ENCODE results near the gene WDR45B. TPM values are rescaled to one million over a fixed set of nuclear protein-coding genes. Genes with fewer than 3 reads are reported as not detected.

Gene WDR45B
- total RNA-seq, 1 experiment from 2014 or later, result 131 TPM

DNA sequence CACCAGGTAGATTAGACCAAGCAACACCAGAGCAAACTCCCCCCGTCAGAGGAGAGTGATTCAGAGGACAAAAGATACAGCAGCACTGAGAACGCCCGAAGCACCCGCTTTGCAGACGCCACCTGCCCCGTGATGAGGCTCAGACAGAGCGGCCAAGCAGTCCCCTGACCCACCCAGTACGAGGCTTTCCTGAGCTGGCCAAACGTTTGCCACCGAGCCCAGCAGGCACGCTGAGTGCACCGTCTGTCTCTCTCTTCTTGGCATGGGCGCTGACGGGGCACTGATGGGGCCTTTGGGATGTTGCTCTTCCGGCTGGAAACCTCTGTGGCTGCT, 19.4 kb upstream of the WDR45B start:
- no peaks in the 10 kb centered on the region for H3K36me3 ChIP-seq (replicated peaks; ENCODE audit: control insufficient read depth, insufficient read depth, low read length)
- no peak overlapping the region for H3K4me3 ChIP-seq (ENCODE audit: insufficient read depth, low read depth, low read length)
- H3K27me3 ChIP-seq (ENCODE audit: control insufficient read depth, insufficient read depth, low read length), result no peaks in the 10 kb centered on the region; the same call in 1 of the 2 replicates
- no peak for DNase-seq

DNA sequence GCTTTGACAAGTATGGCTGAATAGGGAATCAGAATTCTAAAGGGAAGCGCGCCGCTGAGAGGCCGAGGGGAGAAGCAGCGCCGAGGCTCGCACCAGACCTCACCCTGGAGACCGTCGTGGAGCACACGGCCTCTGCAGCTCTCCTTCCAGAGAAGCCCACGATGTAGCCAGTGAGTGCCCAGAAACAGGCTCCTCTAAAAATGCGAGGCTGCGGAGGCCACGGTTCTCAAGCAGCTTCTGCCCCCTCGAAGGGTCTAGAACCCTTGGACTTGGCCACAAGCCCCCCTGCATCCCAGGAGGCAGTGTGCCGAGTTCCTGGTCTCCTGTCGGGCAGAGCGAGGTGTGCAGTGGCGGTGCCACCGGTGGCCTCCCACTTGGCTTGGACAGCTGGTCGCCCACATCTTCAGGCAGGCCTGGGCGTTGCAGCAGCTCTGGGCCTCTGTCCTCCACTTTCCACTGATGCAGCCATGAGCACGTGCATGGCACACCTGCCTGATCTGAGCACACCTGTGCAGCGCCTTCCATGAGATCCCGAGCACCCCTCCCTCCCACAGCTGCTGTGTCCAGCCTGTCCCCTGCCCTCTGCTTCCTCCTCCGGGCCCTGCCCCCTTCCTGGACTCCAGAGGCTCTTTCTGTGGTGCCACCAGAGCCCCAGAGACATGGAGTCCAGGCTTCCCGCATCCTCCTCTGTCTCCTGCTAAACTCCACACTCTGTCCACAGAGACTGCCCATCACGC, 18.9 kb upstream of the WDR45B start:
- H3K4me3 ChIP-seq (ENCODE audit: insufficient read depth, low read depth, low read length), result no peak overlapping the region
- DNase-seq, result no peak
- H3K36me3 ChIP-seq (replicated peaks; ENCODE audit: control insufficient read depth, insufficient read depth, low read length), result no peaks in the 10 kb centered on the region
- no peaks in the 10 kb centered on the region; the same call in 1 of the 2 replicates for H3K27me3 ChIP-seq (ENCODE audit: control insufficient read depth, insufficient read depth, low read length)

DNA sequence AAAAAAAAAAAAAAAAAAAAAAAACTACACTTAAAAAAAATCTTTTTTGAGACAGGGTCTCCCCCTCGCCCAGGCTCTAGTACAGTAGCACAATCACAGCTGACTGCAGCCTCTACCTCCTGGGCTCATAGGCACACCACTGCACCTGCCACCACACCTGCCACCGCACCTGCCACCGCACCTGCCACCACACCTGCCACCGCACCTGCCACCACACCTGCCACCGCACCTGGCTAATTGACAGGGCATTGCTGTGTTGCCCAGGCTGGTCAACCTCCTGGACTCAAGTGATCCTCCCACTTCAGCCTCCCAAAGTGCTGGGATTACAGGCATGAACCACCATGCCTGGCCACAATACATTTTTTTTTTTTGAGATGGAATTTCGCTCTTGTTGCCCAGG, 17.6 kb upstream of the WDR45B start:
- no peak for DNase-seq
- no peaks in the 10 kb centered on the region for H3K36me3 ChIP-seq (replicated peaks; ENCODE audit: control insufficient read depth, insufficient read depth, low read length)
- H3K4me3 ChIP-seq (ENCODE audit: insufficient read depth, low read depth, low read length), result no peak overlapping the region
- no peaks in the 10 kb centered on the region; the same call in 1 of the 2 replicates for H3K27me3 ChIP-seq (ENCODE audit: control insufficient read depth, insufficient read depth, low read length)

DNA sequence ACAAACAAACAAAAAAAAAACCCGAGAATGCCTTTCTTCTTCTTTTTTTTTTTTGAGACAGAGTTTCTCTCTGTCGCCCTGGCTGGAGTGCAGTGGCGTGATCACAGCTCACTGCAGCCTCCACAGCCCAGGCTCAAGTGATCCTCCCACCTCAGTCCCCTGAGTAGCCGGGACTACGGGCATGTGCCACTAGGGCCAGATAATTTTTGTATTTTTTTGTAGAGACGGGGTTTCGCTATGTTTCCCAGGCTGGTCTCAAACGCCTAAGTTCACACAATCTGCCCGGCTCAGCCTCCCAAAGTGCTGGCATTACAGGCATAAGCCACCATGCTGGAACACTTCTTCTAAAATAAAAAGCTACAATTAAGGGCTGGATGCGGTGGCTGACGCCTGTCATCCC, 17.0 kb upstream of the WDR45B start:
- no peak for DNase-seq
- no peaks in the 10 kb centered on the region; the same call in 1 of the 2 replicates for H3K27me3 ChIP-seq (ENCODE audit: control insufficient read depth, insufficient read depth, low read length)
- H3K4me3 ChIP-seq (ENCODE audit: insufficient read depth, low read depth, low read length), result no peak overlapping the region
- H3K36me3 ChIP-seq (replicated peaks; ENCODE audit: control insufficient read depth, insufficient read depth, low read length), result no peaks in the 10 kb centered on the region

DNA sequence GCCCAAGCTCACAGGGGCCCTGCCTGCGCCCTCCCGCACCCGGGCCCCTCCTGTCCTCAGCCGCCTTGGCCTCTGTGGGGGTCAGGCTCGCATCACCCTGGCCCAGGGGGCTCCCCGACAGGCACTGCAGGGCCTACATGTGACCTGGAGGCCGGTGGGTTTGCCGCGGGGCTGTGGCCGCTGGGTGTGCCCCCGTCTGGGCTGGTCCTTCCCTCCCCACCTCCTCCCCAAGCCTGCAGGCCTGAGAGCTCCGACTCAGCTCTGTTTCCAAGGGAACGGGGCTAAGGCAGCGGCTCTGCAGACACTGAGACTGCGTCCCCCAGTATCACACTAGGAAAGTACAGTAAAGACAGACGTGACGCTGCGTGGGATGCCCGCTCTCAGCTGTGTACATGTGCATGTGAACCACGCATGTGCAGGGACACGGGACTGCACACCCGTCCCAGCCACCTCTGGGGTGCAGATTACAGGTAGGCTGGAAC, 16.5 kb upstream of the WDR45B start:
- peak; percentile 64 for DNase-seq
- no peaks in the 10 kb centered on the region; the same call in 1 of the 2 replicates for H3K27me3 ChIP-seq (ENCODE audit: control insufficient read depth, insufficient read depth, low read length)
- H3K36me3 ChIP-seq (replicated peaks; ENCODE audit: control insufficient read depth, insufficient read depth, low read length), result no peaks in the 10 kb centered on the region
- no peak overlapping the region for H3K4me3 ChIP-seq (ENCODE audit: insufficient read depth, low read depth, low read length)

DNA sequence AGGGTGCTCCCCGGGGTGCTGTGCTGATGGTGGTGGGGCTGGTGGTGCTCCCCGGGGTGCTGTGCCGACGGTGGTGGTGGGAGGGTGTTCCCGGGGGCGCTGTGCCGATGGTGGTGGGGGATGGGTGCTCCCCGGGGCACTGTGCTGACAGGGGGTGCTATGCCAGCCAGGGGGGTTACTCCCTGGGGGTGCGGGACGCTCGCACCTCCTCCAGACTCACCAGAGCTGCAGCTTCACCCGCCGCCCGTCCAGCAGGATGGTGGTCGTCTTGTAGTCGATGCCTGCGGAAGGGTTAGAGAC, 16.0 kb upstream of the WDR45B start:
- DNase-seq, result no peak
- no peaks in the 10 kb centered on the region; the same call in 1 of the 2 replicates for H3K27me3 ChIP-seq (ENCODE audit: control insufficient read depth, insufficient read depth, low read length)
- no peak overlapping the region for H3K4me3 ChIP-seq (ENCODE audit: insufficient read depth, low read depth, low read length)
- no peaks in the 10 kb centered on the region for H3K36me3 ChIP-seq (replicated peaks; ENCODE audit: control insufficient read depth, insufficient read depth, low read length)

DNA sequence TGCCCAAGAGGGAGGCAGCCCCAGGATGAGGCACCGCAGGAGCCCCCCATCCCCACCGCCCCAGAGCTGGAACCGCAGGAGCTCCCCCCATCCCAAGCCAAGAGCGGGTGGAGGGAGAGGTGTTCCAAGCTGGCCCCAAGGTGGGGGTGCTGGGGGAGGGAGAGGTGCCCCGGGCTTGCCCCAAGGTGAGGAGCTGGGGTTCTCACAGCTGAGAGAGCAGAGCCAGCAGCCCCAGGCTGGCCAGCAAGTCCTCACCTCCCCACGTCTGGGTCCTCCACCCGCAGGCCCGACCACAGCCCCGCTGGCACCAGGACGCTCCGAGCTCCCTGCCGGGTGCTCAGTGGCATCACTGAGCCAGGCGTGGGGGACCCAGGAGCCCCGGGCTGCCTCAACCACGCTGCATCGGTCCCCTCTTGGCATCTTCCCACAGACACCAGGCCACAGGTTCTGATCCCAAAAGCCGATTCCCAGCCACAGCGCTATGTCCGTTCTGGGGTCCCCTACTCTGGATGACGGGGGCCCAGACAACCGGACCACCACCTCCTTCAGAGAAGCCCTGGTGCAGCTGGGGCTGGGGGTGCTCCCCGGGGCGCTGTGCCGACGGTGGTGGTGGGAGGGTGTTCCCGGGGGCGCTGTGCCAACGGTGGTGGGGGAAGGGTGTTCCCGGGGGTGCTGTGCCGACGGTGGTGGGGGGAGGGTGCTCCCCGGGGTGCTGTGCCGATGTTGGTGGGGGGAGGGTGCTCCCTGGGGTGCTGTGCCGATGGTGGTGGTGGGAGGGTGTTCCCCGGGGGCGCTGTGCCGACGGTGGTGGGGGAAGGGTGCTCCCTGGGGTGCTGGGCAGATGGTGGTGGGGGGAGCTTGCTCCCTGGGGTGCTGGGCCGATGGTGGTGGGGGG, 15.4 kb upstream of the WDR45B start:
- Histone ChIP-seq H3K27me3 (ENCODE audit: control insufficient read depth, insufficient read depth, low read length) (no peaks in the 10 kb centered on the region; the same call in 1 of the 2 replicates), H3K36me3 (replicated peaks; ENCODE audit: control insufficient read depth, insufficient read depth, low read length) (no peaks in the 10 kb centered on the region), H3K4me3 (ENCODE audit: insufficient read depth, low read depth, low read length) (no peak overlapping the region)
- DNase-seq, result no peak

DNA sequence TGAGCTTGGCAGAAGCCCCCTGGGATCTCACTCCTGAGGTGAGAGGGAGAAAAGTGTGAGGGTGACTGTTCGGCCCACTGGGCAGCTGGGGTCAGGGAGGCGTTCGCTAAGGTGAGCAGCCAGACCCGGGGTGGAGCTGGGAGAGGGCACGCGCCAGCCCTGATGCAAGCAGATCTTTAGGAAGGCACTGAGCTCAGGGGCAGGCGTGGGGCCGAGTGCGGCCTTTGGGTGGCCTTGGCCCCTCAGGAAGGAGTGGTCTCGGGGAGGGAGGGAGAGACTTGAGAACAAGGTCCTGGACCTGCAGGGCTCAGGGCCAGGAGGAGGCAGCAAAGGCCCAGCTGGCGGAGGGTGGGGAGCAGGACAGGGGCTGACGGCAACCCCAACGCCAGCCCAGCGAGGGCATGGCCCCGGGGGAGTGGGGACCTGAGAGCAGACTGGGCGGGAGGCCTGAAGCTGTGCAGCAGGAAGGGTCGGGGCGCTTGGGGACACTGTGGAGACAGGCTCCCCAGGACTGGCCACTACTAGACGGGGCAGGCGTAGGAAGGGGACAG, 14.5 kb upstream of the WDR45B start:
- Histone ChIP-seq H3K4me3 (ENCODE audit: insufficient read depth, low read depth, low read length) (no peak overlapping the region), H3K27me3 (ENCODE audit: control insufficient read depth, insufficient read depth, low read length) (no peaks in the 10 kb centered on the region; the same call in 1 of the 2 replicates), H3K36me3 (replicated peaks; ENCODE audit: control insufficient read depth, insufficient read depth, low read length) (no peaks in the 10 kb centered on the region)
- DNase-seq, result peak; percentile 74

DNA sequence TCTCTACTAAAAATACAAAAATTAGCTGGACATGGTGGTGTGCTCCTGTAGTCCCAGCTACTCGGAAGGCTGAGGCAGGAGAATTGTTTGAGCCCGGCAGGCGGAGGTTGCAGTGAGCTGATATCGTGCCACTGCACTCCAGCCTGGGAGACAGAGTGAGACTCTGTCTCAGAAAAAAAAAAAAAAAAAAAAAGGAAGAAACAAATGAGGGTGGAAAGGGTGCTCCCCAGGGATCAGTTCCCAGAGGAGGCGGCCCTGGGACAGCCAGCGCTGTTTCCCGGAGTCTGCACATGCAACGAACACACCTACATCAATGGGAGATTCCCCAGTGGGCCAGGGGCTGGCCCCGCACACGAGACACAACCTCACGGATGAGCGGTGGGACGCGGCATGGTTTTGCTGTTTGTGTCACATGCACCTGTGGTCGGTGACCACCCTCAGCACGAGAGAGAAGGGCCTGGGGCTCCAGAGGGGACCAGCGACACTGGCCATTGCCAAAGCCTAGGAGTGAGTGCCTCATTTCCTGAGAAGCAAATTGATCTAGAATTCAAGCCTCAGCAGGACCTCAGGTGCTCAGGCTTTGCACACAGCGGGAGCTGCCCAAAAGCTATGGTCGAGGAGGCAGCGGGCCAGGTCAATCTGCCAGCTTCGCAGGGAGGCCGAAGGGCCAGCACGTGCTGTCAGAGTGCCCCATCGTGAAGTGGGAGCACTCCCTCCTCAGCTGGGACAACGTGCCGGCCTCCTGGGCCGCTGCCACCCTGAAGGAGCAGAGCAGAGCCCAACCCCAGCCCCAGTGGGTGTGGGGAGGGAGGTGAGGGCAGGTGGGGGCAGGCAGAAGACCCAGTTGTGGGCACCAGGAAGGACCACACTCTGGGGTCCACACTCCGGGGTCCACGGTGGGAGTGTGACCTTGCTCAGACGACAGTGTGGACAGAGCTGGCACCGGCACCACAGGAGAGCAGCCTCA, 13.8 kb upstream of the WDR45B start:
- Histone ChIP-seq H3K36me3 (replicated peaks; ENCODE audit: control insufficient read depth, insufficient read depth, low read length) (no peaks in the 10 kb centered on the region), H3K4me3 (ENCODE audit: insufficient read depth, low read depth, low read length) (no peak overlapping the region), H3K27me3 (ENCODE audit: control insufficient read depth, insufficient read depth, low read length) (no peaks in the 10 kb centered on the region)
- DNase-seq, result no peak

DNA sequence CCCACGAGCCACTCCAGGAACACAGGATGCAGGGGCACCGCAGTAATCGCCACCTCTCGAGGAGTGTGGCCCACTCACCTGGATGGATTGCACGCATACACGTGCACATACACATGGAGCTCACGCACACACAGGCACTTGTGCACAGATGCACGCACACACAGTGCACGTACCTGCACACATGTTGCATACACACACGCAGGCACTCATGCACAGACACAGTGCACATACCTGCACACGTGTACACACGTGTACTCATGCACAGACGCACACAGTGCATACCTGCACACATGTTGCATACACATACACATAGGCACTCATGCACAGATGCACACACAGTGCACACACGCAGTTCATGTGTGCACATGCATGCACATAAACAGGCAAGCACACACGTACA, 11.6 kb upstream of the WDR45B start:
- Histone ChIP-seq H3K27me3 (ENCODE audit: control insufficient read depth, insufficient read depth, low read length) (no peaks in the 10 kb centered on the region), H3K36me3 (replicated peaks; ENCODE audit: control insufficient read depth, insufficient read depth, low read length) (no peaks in the 10 kb centered on the region), H3K4me3 (ENCODE audit: insufficient read depth, low read depth, low read length) (no peak overlapping the region)
- DNase-seq, result no peak

DNA sequence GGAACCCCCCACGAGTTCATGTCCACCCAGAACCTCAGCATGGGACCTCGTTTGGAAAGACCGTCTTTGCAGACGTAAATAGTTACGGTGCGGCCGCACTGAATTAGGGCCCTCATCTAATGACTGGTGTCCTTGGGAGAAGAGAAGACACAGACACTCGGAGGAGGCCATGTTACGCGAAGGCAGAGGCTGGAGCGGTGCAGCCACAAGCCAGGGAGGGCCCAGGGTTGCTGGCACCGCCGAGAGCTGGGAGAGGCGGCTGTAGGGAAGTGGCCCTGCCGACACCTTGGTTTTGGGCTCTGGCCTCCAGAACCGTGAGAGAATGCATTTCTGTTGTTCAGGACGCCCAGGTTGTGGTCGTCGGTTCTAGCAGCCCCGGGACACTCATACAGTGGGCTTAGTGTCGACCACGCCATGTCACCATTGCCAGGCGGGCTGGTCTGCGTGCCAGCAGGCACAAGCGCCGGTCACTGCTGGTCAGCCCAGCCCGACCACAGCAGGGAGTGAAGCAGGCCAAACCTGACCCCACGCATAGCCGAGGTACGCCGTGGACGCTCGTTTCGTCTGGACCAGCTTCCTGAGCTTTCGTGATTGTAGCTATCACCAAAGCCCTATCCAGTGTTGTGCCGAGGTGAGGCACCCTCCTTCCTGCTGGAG, 10.7 kb upstream of the WDR45B start:
- no peaks in the 10 kb centered on the region for H3K36me3 ChIP-seq (replicated peaks; ENCODE audit: control insufficient read depth, insufficient read depth, low read length)
- no peak for DNase-seq
- no peaks in the 10 kb centered on the region for H3K27me3 ChIP-seq (ENCODE audit: control insufficient read depth, insufficient read depth, low read length)
- no peak overlapping the region for H3K4me3 ChIP-seq (ENCODE audit: insufficient read depth, low read depth, low read length)

DNA sequence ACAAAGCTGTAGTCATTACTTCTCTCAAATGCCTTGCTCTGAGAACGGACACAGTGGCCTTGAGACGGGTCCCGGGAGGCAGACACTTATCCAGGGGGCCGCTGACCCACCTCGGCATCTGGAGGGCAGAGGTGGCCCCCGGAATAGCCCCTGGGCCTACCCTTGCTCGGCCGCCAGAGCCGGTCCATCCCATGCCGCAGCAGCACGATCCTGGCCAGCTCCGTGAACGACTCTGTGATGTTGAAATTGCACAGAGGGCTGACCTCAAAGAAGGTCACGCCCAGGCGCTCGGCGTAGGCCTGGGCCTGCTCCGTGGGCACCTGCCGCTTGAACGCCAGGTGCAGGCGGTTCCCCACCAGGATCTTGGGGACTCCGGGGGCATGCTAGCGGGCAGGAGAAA, 10.1 kb upstream of the WDR45B start:
- DNase-seq, result no peak
- Histone ChIP-seq H3K36me3 (replicated peaks; ENCODE audit: control insufficient read depth, insufficient read depth, low read length) (no peaks in the 10 kb centered on the region), H3K27me3 (ENCODE audit: control insufficient read depth, insufficient read depth, low read length) (no peaks in the 10 kb centered on the region), H3K4me3 (ENCODE audit: insufficient read depth, low read depth, low read length) (no peak overlapping the region)

DNA sequence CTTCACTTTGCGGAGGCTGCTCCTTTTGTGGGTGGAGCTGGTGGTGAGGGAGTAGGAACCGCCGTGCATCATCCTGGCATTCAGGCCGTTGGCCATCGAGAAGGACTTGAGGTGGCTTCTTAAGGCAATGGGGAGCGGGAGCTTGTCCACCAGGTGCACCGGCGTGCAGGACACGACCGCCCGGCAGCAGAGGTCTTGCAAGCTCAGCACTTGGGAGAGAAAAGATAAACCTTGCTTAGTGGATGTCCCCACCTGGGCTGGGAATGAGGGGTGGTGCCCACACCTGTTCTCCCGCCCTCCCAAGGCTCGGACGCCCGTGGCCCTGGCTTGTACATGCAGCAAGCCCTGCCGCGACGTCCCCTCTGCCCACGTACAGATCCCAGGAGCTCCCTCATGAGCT, 9.7 kb upstream of the WDR45B start:
- Histone ChIP-seq H3K4me3 (ENCODE audit: insufficient read depth, low read depth, low read length) (no peak overlapping the region), H3K27me3 (ENCODE audit: control insufficient read depth, insufficient read depth, low read length) (no peaks in the 10 kb centered on the region)

DNA sequence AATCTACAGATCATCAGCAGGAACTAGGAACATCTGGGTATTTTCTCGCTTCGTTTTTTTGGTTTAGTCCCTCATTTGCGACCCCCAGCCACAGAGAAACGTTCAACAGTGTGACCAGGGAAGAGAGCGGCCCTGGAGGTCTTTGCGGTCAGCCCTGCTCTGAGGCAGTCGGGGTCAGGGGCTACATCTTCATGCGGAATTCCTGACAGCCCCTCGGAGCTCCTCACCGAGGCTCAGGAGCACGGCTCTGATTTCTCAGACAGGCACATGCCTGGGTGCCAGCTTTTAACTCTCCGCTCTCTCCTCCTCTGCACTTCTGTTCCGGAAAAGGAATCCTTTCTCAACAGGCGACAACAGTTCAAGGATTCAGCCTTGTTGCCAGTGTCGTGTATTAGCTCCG, 8.0 kb upstream of the WDR45B start:
- no peaks in the 10 kb centered on the region for H3K36me3 ChIP-seq (replicated peaks; ENCODE audit: control insufficient read depth, insufficient read depth, low read length)
- H3K4me3 ChIP-seq (ENCODE audit: insufficient read depth, low read depth, low read length), result no peak overlapping the region
- DNase-seq, result no peak
- no peaks in the 10 kb centered on the region for H3K27me3 ChIP-seq (ENCODE audit: control insufficient read depth, insufficient read depth, low read length)

More for the DNA sequence above, 9.7 kb upstream of the WDR45B start:
- no peak for DNase-seq
- no peaks in the 10 kb centered on the region for H3K36me3 ChIP-seq (replicated peaks; ENCODE audit: control insufficient read depth, insufficient read depth, low read length)
